Aorta (tissue), 4 donors: ENCODE data around the gene ITIH1. TPM values are rescaled to one million over a fixed set of nuclear protein-coding genes. Genes with fewer than 3 reads are reported as not detected.

Experiments
- polyA plus RNA-seq, 2 donors: library from polyadenylated mRNA; stranded (reverse); fragments of 200-250 nt; gene quantifications; one replicate each; pipeline ENCODE4 v1.2.3, GENCODE V29; 2013
- total RNA-seq, 2 donors: library from RNA; stranded (reverse); fragmentation: NEBNext Ultra II Directional; extraction: Animal tissue kit (Norgen Biotek cat#: 25700); gene quantifications; one replicate each; pipeline ENCODE4 v1.2.1, GENCODE V29; 2021
- donor health status: healthy with polysubstance abuse.
- donor health status: Bipolar disorder and iron deficiency.
- donor health status: DM: no; HTN: no; CAD: no.
- donor health status: DM: yes; HTN: yes; CAD: no.

ITIH1 gene
- total and polyA plus RNA-seq, 4 donors = 0.50 TPM; not detected in 3

Other genes with a start within 250 kb of the ITIH1 start
- 10 to 100 TPM; 29.6 to 33.0 TPM for gene NT5DC2, start 243.7 kb upstream of the ITIH1 start, total RNA-seq
- gene NT5DC2, start 243.7 kb upstream of the ITIH1 start, polyA plus RNA-seq = 100 to 1,000 TPM in 1 of 2 donors, 10 to 100 TPM in 1; 46.3 to 148 TPM
- gene UQCC5, start 241.0 kb upstream of the ITIH1 start, total RNA-seq = 10 to 100 TPM in 1 of 2 donors, 1 to 10 TPM in 1; 9.1 to 14.0 TPM
- gene UQCC5, start 241.0 kb upstream of the ITIH1 start, polyA plus RNA-seq = 1 to 10 TPM; 4.5 to 7.1 TPM
- gene PBRM1, start 91.7 kb upstream of the ITIH1 start, total RNA-seq = 10 to 100 TPM; 61.6 to 73.8 TPM
- gene PBRM1, start 91.7 kb upstream of the ITIH1 start, polyA plus RNA-seq = 10 to 100 TPM in 1 of 2 donors, 1 to 10 TPM in 1; 6.9 to 11.3 TPM
- 10 to 100 TPM; 52.0 to 70.3 TPM for gene GNL3, start 91.6 kb upstream of the ITIH1 start, total RNA-seq
- gene GNL3, start 91.6 kb upstream of the ITIH1 start, polyA plus RNA-seq = 10 to 100 TPM; 20.9 to 32.9 TPM
- gene GLT8D1, start 71.8 kb upstream of the ITIH1 start, total RNA-seq = 10 to 100 TPM; 28.7 to 48.4 TPM
- gene GLT8D1, start 71.8 kb upstream of the ITIH1 start, polyA plus RNA-seq = 10 to 100 TPM; 26.0 to 59.5 TPM
- 10 to 100 TPM; 57.2 to 67.5 TPM for gene SPCS1, start 71.5 kb upstream of the ITIH1 start, total RNA-seq
- gene SPCS1, start 71.5 kb upstream of the ITIH1 start, polyA plus RNA-seq = 100 to 1,000 TPM; 114 to 119 TPM
- 10 to 100 TPM; 21.7 to 22.1 TPM for gene NEK4, start 6.7 kb upstream of the ITIH1 start, total RNA-seq
- 1 to 10 TPM; 8.0 to 8.5 TPM for gene NEK4, start 6.7 kb upstream of the ITIH1 start, polyA plus RNA-seq
- gene ITIH3, start 17.2 kb downstream of the ITIH1 start, total RNA-seq = 1 to 10 TPM; 5.7 to 6.8 TPM
- gene ITIH3, start 17.2 kb downstream of the ITIH1 start, polyA plus RNA-seq = 10 to 100 TPM in 1 of 2 donors, 1 to 10 TPM in 1; 2.4 to 75.1 TPM
- gene ITIH4, start 53.1 kb downstream of the ITIH1 start, total RNA-seq = 10 to 100 TPM; 55.4 to 88.7 TPM
- gene ITIH4, start 53.1 kb downstream of the ITIH1 start, polyA plus RNA-seq = 100 to 1,000 TPM in 1 of 2 donors, 10 to 100 TPM in 1; 25.0 to 368 TPM
- gene MUSTN1, start 57.4 kb downstream of the ITIH1 start, total RNA-seq = 10 to 100 TPM; 56.8 to 86.6 TPM
- gene MUSTN1, start 57.4 kb downstream of the ITIH1 start, polyA plus RNA-seq = 100 to 1,000 TPM in 1 of 2 donors, 10 to 100 TPM in 1; 29.7 to 474 TPM
- gene STIMATE, start 119.9 kb downstream of the ITIH1 start, total RNA-seq = 10 to 100 TPM; 36.6 to 38.6 TPM
- gene STIMATE, start 119.9 kb downstream of the ITIH1 start, polyA plus RNA-seq = 10 to 100 TPM; 17.7 to 26.6 TPM